HepG2 (cell line): Measurements from ENCODE around the gene CCL23. TPM values are rescaled to one million over a fixed set of nuclear protein-coding genes. Genes with fewer than 3 reads are reported as not detected.

Experiments used
- GATAD1 ChIP-seq: IDR thresholded peaks from 2 replicates; pipeline ENCODE4 v1.6.1; 2016; ENCODE audit warnings: missing genetic modification reagents, missing compliant biosample characterization
- MED13 ChIP-seq: sonication (generic); formaldehyde crosslinking; IDR thresholded peaks from 2 replicates; pipeline ENCODE4 v1.5.0; 2020; ENCODE audit warnings: missing genetic modification reagents
- POLR2A ChIP-seq, 2 experiments: IDR thresholded peaks; 2 replicates each; pipeline ENCODE4 v1.6.1; 2011; ENCODE audit warnings: low read depth in 2 of 2, low read length in 2 of 2, mild to moderate bottlenecking in 1 of 2, moderate library complexity in 1 of 2; ENCODE audit not compliant: insufficient read depth in 1 of 2
- ZBTB3 ChIP-seq: sonication (generic); formaldehyde crosslinking; IDR thresholded peaks from 2 replicates; pipeline ENCODE4 v1.4.0; 2020; ENCODE audit warnings: low read depth, mild to moderate bottlenecking, moderate library complexity, missing genetic modification reagents, borderline replicate concordance
- ZNF260 ChIP-seq: sonication (generic); formaldehyde crosslinking; IDR thresholded peaks from 2 replicates; pipeline ENCODE4 v1.4.0; 2020; ENCODE audit warnings: missing genetic modification reagents, low read depth, mild to moderate bottlenecking, borderline replicate concordance
- ZNF264 ChIP-seq: sonication (generic); formaldehyde crosslinking; IDR thresholded peaks from 2 replicates; pipeline ENCODE4 v1.4.0; 2020; ENCODE audit warnings: missing genetic modification reagents
- polyA plus RNA-seq, 8 experiments: library from polyadenylated mRNA; depleted of rRNA in 3 of 8; stranded (reverse) in 7 of 8; unstranded in 1 of 8; fragments of >200 nt; fragmentation: Illumina TruSeq in 4 of 8; extraction: Trizol in 4 of 8; gene quantifications; 2 replicates each; pipeline versions ENCODE4 v1.2.1 to v1.2.3, GENCODE V29; 2011 to 2016; ENCODE audit warnings: low read depth in 4 of 8, missing spikeins in 1 of 8, mixed read lengths in 1 of 8; ENCODE audit not compliant: insufficient read depth in 1 of 8
- total RNA-seq, 5 experiments: library from RNA; depleted of rRNA; stranded (reverse); fragments of >200 nt; fragmentation: Illumina TruSeq; extraction: Trizol; gene quantifications; 2 replicates each; pipeline ENCODE4 v1.2.3, GENCODE V29; 2016; ENCODE audit warnings: low read depth in 1 of 5
- TF ChIP-seq, protein P1 (sequence below): sonication (generic); formaldehyde crosslinking; IDR thresholded peaks from 2 replicates; pipeline ENCODE4 v1.4.0; 2020; ENCODE audit warnings: missing genetic modification reagents
- TF ChIP-seq, protein P2 (sequence below): sonication (generic); formaldehyde crosslinking; IDR thresholded peaks from 2 replicates; pipeline ENCODE4 v1.4.0; 2020; ENCODE audit warnings: missing genetic modification reagents

Gene CCL23
- total and polyA plus RNA-seq, 2 of the 13 experiments (the other 11 are each of a cell fraction or from before 2014, with no cell fraction given) = not detected

DNA sequence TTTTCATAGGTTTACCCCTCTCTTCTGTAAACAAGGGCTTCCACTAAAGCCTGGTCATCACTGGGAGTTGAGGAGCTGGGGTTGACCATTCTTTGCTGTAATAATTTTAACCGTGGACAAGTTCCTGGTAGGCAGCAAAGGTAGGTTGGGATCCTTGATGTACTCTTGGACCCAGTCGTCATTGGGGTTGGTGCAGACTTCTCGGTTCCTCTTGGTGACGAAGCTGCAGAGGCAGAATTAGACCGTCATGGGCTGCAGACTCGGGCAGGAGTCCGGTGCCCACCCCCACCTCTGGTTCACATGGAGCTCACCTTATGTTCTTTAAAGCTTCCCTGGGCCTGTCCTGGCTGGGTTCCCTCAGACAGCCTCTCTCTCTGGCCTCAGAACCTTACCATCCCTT is 40.3 kb downstream of the CCL23 start (continued):
- TF ChIP-seq, protein P1, sequence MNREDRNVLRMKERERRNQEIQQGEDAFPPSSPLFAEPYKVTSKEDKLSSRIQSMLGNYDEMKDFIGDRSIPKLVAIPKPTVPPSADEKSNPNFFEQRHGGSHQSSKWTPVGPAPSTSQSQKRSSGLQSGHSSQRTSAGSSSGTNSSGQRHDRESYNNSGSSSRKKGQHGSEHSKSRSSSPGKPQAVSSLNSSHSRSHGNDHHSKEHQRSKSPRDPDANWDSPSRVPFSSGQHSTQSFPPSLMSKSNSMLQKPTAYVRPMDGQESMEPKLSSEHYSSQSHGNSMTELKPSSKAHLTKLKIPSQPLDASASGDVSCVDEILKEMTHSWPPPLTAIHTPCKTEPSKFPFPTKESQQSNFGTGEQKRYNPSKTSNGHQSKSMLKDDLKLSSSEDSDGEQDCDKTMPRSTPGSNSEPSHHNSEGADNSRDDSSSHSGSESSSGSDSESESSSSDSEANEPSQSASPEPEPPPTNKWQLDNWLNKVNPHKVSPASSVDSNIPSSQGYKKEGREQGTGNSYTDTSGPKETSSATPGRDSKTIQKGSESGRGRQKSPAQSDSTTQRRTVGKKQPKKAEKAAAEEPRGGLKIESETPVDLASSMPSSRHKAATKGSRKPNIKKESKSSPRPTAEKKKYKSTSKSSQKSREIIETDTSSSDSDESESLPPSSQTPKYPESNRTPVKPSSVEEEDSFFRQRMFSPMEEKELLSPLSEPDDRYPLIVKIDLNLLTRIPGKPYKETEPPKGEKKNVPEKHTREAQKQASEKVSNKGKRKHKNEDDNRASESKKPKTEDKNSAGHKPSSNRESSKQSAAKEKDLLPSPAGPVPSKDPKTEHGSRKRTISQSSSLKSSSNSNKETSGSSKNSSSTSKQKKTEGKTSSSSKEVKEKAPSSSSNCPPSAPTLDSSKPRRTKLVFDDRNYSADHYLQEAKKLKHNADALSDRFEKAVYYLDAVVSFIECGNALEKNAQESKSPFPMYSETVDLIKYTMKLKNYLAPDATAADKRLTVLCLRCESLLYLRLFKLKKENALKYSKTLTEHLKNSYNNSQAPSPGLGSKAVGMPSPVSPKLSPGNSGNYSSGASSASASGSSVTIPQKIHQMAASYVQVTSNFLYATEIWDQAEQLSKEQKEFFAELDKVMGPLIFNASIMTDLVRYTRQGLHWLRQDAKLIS = no peak
- TF ChIP-seq, protein P2, sequence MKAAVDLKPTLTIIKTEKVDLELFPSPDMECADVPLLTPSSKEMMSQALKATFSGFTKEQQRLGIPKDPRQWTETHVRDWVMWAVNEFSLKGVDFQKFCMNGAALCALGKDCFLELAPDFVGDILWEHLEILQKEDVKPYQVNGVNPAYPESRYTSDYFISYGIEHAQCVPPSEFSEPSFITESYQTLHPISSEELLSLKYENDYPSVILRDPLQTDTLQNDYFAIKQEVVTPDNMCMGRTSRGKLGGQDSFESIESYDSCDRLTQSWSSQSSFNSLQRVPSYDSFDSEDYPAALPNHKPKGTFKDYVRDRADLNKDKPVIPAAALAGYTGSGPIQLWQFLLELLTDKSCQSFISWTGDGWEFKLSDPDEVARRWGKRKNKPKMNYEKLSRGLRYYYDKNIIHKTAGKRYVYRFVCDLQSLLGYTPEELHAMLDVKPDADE = no peak
- TF ChIP-seq MED13 (no peak), ZNF264 (CRISPR knock-in tag) (no peak), GATAD1 (no peak), ZBTB3 (CRISPR knock-in tag) (no peak), POLR2A (IDR thresholded peaks at IDR 0.05; ENCODE audit: insufficient read depth in 1 of 2, low read depth in 2 of 2, low read length in 2 of 2) (no peak), ZNF260 (CRISPR knock-in tag) (no peak)
- TF ChIP-seq, all 625 proteins: peak for 0
